Thyroid gland (tissue), 4 donors: Measurements from ENCODE around the gene HS6ST1.

Source experiments
- POLR2A ChIP-seq, 2 donors: fragments of 450-650 bp; IDR thresholded peaks; one replicate each; pipeline ENCODE4 v1.6.1; 2017; ENCODE audit warnings: antibody characterized with exemption in 2 of 2, mild to moderate bottlenecking in 2 of 2, moderate library complexity in 1 of 2
- TF ChIP-seq, protein P1 (sequence below), 6 experiments: fragments of 200-600 bp in 3 of 6; fragments of 450-650 bp in 3 of 6; sonication (generic) in 3 of 6; IDR thresholded peaks; one replicate each; pipeline ENCODE4 v1.5.1; 2016 to 2019; ENCODE audit warnings: antibody characterized with exemption in 6 of 6, mild to moderate bottlenecking in 2 of 6, inconsistent platforms in 1 of 6, moderate library complexity in 1 of 6

DNA sequence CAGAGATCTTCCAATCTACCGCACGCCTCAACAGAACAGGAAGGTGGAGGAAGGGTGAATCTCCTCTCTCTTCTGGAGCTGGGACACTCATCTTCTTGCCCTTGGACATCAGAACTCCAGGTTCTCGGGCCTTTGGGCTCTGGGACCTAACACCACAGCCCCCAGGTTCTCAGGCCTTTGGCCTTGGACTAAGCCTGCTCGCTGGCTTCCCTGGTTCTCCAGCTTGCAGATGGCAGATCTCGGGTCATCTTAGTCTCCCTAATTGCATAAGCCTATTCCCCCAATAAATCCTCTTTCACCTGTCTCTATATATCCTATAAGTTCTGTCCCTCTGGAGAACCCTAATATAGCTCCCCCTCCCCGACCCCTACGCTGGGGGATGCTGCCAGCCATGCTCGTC is 14.8 kb downstream of the HS6ST1 start:
- TF ChIP-seq, protein P1, sequence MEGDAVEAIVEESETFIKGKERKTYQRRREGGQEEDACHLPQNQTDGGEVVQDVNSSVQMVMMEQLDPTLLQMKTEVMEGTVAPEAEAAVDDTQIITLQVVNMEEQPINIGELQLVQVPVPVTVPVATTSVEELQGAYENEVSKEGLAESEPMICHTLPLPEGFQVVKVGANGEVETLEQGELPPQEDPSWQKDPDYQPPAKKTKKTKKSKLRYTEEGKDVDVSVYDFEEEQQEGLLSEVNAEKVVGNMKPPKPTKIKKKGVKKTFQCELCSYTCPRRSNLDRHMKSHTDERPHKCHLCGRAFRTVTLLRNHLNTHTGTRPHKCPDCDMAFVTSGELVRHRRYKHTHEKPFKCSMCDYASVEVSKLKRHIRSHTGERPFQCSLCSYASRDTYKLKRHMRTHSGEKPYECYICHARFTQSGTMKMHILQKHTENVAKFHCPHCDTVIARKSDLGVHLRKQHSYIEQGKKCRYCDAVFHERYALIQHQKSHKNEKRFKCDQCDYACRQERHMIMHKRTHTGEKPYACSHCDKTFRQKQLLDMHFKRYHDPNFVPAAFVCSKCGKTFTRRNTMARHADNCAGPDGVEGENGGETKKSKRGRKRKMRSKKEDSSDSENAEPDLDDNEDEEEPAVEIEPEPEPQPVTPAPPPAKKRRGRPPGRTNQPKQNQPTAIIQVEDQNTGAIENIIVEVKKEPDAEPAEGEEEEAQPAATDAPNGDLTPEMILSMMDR (IDR thresholded peaks at IDR 0.05): no peak
- no peak for TF ChIP-seq POLR2A (IDR thresholded peaks at IDR 0.05)
